Measurements from ENCODE around the gene ANOS1. TPM values are rescaled to one million over a fixed set of nuclear protein-coding genes. Genes with fewer than 3 reads are reported as not detected.

Gene ANOS1, protein sequence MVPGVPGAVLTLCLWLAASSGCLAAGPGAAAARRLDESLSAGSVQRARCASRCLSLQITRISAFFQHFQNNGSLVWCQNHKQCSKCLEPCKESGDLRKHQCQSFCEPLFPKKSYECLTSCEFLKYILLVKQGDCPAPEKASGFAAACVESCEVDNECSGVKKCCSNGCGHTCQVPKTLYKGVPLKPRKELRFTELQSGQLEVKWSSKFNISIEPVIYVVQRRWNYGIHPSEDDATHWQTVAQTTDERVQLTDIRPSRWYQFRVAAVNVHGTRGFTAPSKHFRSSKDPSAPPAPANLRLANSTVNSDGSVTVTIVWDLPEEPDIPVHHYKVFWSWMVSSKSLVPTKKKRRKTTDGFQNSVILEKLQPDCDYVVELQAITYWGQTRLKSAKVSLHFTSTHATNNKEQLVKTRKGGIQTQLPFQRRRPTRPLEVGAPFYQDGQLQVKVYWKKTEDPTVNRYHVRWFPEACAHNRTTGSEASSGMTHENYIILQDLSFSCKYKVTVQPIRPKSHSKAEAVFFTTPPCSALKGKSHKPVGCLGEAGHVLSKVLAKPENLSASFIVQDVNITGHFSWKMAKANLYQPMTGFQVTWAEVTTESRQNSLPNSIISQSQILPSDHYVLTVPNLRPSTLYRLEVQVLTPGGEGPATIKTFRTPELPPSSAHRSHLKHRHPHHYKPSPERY
- 0.17 and 0.45 TPM in 2 replicates for total RNA-seq

DNA sequence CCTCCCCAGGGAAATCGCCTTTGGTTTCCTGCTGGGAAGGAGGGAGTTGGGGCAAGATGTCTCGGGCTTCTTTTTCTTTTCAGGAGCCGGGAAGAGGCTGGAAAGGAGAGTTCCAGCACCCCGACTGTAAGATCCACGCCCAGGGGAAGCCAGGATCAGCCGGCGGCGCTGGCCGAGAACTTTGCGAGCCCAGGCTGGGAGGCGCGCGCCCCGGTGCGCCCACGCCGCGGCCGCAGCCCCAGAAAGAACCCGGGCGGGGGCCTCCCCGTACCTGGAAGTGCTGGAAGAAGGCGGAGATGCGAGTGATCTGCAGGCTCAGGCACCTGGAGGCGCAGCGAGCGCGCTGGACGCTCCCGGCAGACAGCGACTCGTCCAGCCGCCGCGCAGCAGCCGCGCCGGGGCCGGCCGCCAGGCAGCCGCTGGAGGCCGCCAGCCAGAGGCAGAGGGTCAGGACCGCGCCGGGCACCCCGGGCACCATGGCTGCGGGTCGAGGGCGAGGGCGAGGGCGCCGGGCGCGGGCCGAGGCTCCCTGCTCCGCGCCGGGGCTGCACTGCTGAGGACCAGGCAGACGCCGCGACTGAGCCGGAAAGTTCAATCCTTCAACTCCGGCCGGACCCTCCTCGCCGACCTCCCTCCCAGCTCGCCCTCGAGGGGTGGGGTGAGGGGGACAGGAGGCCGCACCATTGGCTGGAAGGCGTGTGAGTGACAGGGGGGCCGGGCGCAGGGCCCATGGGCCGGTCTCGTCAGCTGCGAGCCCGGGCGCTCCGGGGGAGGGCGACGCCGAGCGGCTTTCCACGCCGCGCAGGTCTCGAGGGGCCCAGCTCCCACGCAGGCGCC, at the start of gene ANOS1:
ANOS1 (minus strand) TSS at position 579 of the 837 bp plus-strand sequence; CDS start at position 478, 101 bp downstream.

Other genes starting within 250 kb of the ANOS1 start
- gene FAM9A, start 69.2 kb upstream of the ANOS1 start, total RNA-seq: not detected in 2 replicates

All from bronchus fibroblast of lung (primary cell).